H1 (cell line): ENCODE results near the gene PCSK4. TPM values are rescaled to one million over a fixed set of nuclear protein-coding genes. Genes with fewer than 3 reads are reported as not detected.

Experiments used
- CTCF ChIA-PET: fragments of 300-600 bp; sonication (Branson Sonifier 250); formaldehyde crosslinking; loops from one replicate; lab custom pipeline; 2021; ENCODE audit not compliant: partially characterized antibody; lab: Charles Lee
- POLR2A ChIA-PET: fragments of 300-600 bp; sonication (Branson Sonifier 250); formaldehyde crosslinking; loops from one replicate; lab custom pipeline; 2021; ENCODE audit warnings: inconsistent platforms; ENCODE audit not compliant: partially characterized antibody; lab: Charles Lee
- DNase-seq, 2 experiments: peaks; one replicate each; pipeline versions ENCODE4 v3.0.0 to v3.0.0-alpha.2; 2010 to 2022; ENCODE audit warnings: low spot score in 2 of 2, low read depth in 1 of 2, mixed read lengths in 1 of 2
- FAIRE-seq: peaks from 2 replicates; lab custom pipeline; 2011; peaks lifted over from hg19 to GRCh38; lab: Jason Lieb, UNC
- H2AFZ ChIP-seq: 2 replicates; pipeline ENCODE4 v1.8.1; 2012; ENCODE audit warnings: low read length, inconsistent platforms
- H2AK5ac ChIP-seq: 2 replicates; pipeline ENCODE4 v1.6.1; 2013; ENCODE audit warnings: low read depth, low read length
- H2BK120ac ChIP-seq: replicated peaks from 2 replicates; pipeline ENCODE3; 2013; ENCODE audit warnings: low read depth, low read length, inconsistent platforms
- H2BK12ac ChIP-seq: 2 replicates; pipeline ENCODE4 v1.6.1; 2013; ENCODE audit warnings: low read depth, low read length
- H2BK15ac ChIP-seq: 2 replicates; pipeline ENCODE4 v1.6.1; 2013; ENCODE audit warnings: low read length
- H2BK20ac ChIP-seq: 2 replicates; pipeline ENCODE4 v1.6.1; 2013; ENCODE audit warnings: low read length
- H2BK5ac ChIP-seq: 2 replicates; pipeline ENCODE4 v1.6.1; 2013; ENCODE audit warnings: low read depth, low read length
- H3K14ac ChIP-seq: 2 replicates; pipeline ENCODE4 v1.6.1; 2013; ENCODE audit warnings: inconsistent platforms; ENCODE audit not compliant: insufficient read length
- H3K18ac ChIP-seq: 2 replicates; pipeline ENCODE4 v1.6.1; 2013; ENCODE audit warnings: low read length; ENCODE audit errors: extremely low read depth
- H3K23ac ChIP-seq: 2 replicates; pipeline ENCODE4 v1.6.1; 2013; ENCODE audit warnings: inconsistent platforms; ENCODE audit not compliant: insufficient read length
- H3K23me2 ChIP-seq: 2 replicates; pipeline ENCODE4 v1.6.1; 2013; ENCODE audit warnings: low read depth, low read length
- H3K27ac ChIP-seq: 2 replicates; pipeline ENCODE4 v1.6.1; 2011; ENCODE audit warnings: low read depth, low read length, inconsistent platforms
- H3K27me3 ChIP-seq, 4 experiments: replicated peaks in 1 of 4; 1 replicate in 1 of 4; 2 replicates in 3 of 4; pipeline versions ENCODE4 v1.6.1 to v1.8.1; 2011 to 2013; ENCODE audit warnings: low read length in 3 of 4, mild to moderate bottlenecking in 3 of 4, inconsistent platforms in 2 of 4, mixed read lengths in 2 of 4, moderate library complexity in 1 of 4; ENCODE audit not compliant: control insufficient read depth in 3 of 4, insufficient read depth in 3 of 4; ENCODE audit errors: extremely low read depth in 1 of 4
- H3K36me3 ChIP-seq, 4 experiments: 2 replicates each; pipeline versions ENCODE4 v1.6.1 to v1.8.1; 2011 to 2013; ENCODE audit warnings: mild to moderate bottlenecking in 4 of 4, low read length in 3 of 4, moderate library complexity in 2 of 4, control low read depth in 1 of 4, inconsistent platforms in 1 of 4; ENCODE audit not compliant: insufficient read depth in 4 of 4, control insufficient read depth in 2 of 4
- H3K4ac ChIP-seq: replicated peaks from 2 replicates; pipeline ENCODE3; 2013; ENCODE audit warnings: low read length, low read depth, mixed read lengths, inconsistent platforms; ENCODE audit not compliant: insufficient read length
- H3K4me1 ChIP-seq, 4 experiments: replicated peaks in 1 of 4; 1 replicate in 1 of 4; 2 replicates in 3 of 4; pipeline versions ENCODE4 v1.6.1 to v1.8.1; 2011 to 2013; ENCODE audit warnings: low read length in 3 of 4, inconsistent platforms in 2 of 4, mixed read lengths in 1 of 4; ENCODE audit not compliant: insufficient read depth in 4 of 4, control insufficient read depth in 3 of 4
- H3K4me2 ChIP-seq, 2 experiments: 2 replicates each; pipeline versions ENCODE4 v1.6.1 to v1.8.1; 2011 to 2013; ENCODE audit warnings: low read depth in 2 of 2, low read length in 2 of 2, control low read depth in 1 of 2, inconsistent platforms in 1 of 2, mild to moderate bottlenecking in 1 of 2; ENCODE audit not compliant: insufficient read depth in 1 of 2
- H3K4me3 ChIP-seq, 4 experiments: fragments of 200-600, 300-600 bp in 1 of 4; sonication (generic), shearing (Covaris generic), sonication (Bioruptor Twin) in 1 of 4; 2 replicates each; pipeline versions ENCODE4 v1.5.1 to v1.8.1; 2011 to 2016; ENCODE audit warnings: low read length in 4 of 4, low read depth in 3 of 4, control low read depth in 2 of 4, inconsistent platforms in 2 of 4, mild to moderate bottlenecking in 2 of 4, mixed read lengths in 1 of 4, moderate library complexity in 1 of 4; ENCODE audit not compliant: insufficient read depth in 2 of 4; ENCODE audit errors: extremely low read depth in 1 of 4
- H3K56ac ChIP-seq: replicated peaks from 2 replicates; pipeline ENCODE3; 2013; ENCODE audit warnings: low read depth, mild to moderate bottlenecking, mixed read lengths, low read length, inconsistent platforms; ENCODE audit not compliant: insufficient read length
- H3K79me1 ChIP-seq: 2 replicates; pipeline ENCODE4 v1.6.1; 2013; ENCODE audit warnings: low read depth, low read length, control low read depth
- H3K79me2 ChIP-seq, 2 experiments: 2 replicates each; pipeline versions ENCODE4 v1.6.1 to v1.8.1; 2012 to 2013; ENCODE audit warnings: low read length in 2 of 2, mild to moderate bottlenecking in 2 of 2, inconsistent platforms in 1 of 2; ENCODE audit not compliant: insufficient read depth in 2 of 2, control insufficient read depth in 1 of 2
- H3K9ac ChIP-seq, 4 experiments: replicated peaks in 1 of 4; 1 replicate in 1 of 4; 2 replicates in 3 of 4; pipeline versions ENCODE4 v1.6.1 to v1.8.1; 2011 to 2013; ENCODE audit warnings: low read depth in 3 of 4, low read length in 3 of 4, control low read depth in 2 of 4, mild to moderate bottlenecking in 2 of 4, moderate library complexity in 2 of 4, inconsistent platforms in 1 of 4; ENCODE audit errors: extremely low read depth in 1 of 4
- H3K9me3 ChIP-seq, 2 experiments: 2 replicates each; pipeline versions ENCODE4 v1.6.1 to v1.8.1; 2012 to 2013; ENCODE audit warnings: mild to moderate bottlenecking in 2 of 2, moderate library complexity in 2 of 2, control low read depth in 1 of 2, inconsistent platforms in 1 of 2, low read depth in 1 of 2, low read length in 1 of 2, mixed read lengths in 1 of 2; ENCODE audit not compliant: insufficient read depth in 2 of 2
- H4K20me1 ChIP-seq, 2 experiments: replicated peaks in 1 of 2; 2 replicates each; pipeline versions ENCODE3 to v1.8.1; 2011 to 2013; ENCODE audit warnings: inconsistent platforms in 2 of 2, low read length in 2 of 2, mild to moderate bottlenecking in 1 of 2; ENCODE audit not compliant: insufficient read depth in 2 of 2, control insufficient read depth in 1 of 2
- H4K5ac ChIP-seq: 2 replicates; pipeline ENCODE4 v1.6.1; 2013; ENCODE audit warnings: low read length, low read depth, mixed read lengths, inconsistent platforms; ENCODE audit not compliant: insufficient read length
- H4K8ac ChIP-seq: 2 replicates; pipeline ENCODE4 v1.8.0; 2013; ENCODE audit warnings: mild to moderate bottlenecking, moderate library complexity, low read length, inconsistent platforms; ENCODE audit not compliant: insufficient read depth; ENCODE audit errors: extremely low read depth
- H4K91ac ChIP-seq: replicated peaks from 2 replicates; pipeline ENCODE3; 2013; ENCODE audit warnings: low read length, mixed read lengths, inconsistent platforms; ENCODE audit not compliant: insufficient read length
- EGR1 ChIP-seq: IDR thresholded peaks from 2 replicates; pipeline ENCODE4 v1.6.1; 2011; ENCODE audit warnings: low read depth, low read length, borderline replicate concordance
- TEAD4 ChIP-seq: IDR thresholded peaks from 2 replicates; pipeline ENCODE4 v1.6.1; 2012; ENCODE audit warnings: low read depth, low read length, inconsistent platforms, mixed read lengths
- WGBS, 2 experiments: shearing (Covaris generic) in 1 of 2; methylation state at CpG; one replicate each; pipeline versions ENCODE4 v1.1.6 to v1.1.7; 2013 to 2015; ENCODE audit warnings: low lambda C conversion rate in 2 of 2, mixed read lengths in 2 of 2, inconsistent platforms in 1 of 2, low coverage in 1 of 2, missing lambda C conversion rate in 1 of 2; ENCODE audit not compliant: insufficient replicate concordance in 2 of 2, insufficient coverage in 1 of 2, insufficient read length in 1 of 2; ENCODE audit errors: extremely low coverage in 1 of 2, missing lambda C conversion rate in 1 of 2; 5-methylcytosine and 5-hydroxymethylcytosine counted together
- polyA plus RNA-seq, 7 experiments: library from polyadenylated mRNA; depleted of rRNA in 3 of 7; stranded (reverse) in 5 of 7; unstranded in 2 of 7; fragments of >200 nt in 5 of 7; fragments of 200-250 nt in 2 of 7; gene quantifications; 1 replicate in 5 of 7; 2 replicates in 1 of 7; 4 replicates in 1 of 7; pipeline versions ENCODE4 v1.2.1 to v1.2.3, GENCODE V29; 2011 to 2013; ENCODE audit warnings: missing spikeins in 2 of 7, mixed read lengths in 2 of 7
- total RNA-seq: library from RNA; stranded (reverse); fragmentation: NEBNext Ultra II Directional; extraction: Animal tissue kit (Norgen Biotek cat#: 25700); gene quantifications from 2 replicates; pipeline ENCODE4 v1.2.1, GENCODE V29; 2021

Gene PCSK4
- total and polyA plus RNA-seq, 2 of the 8 experiments (the other 6 are each of a cell fraction or from before 2014, with no cell fraction given), result 9.8 to 10.7 TPM

DNA sequence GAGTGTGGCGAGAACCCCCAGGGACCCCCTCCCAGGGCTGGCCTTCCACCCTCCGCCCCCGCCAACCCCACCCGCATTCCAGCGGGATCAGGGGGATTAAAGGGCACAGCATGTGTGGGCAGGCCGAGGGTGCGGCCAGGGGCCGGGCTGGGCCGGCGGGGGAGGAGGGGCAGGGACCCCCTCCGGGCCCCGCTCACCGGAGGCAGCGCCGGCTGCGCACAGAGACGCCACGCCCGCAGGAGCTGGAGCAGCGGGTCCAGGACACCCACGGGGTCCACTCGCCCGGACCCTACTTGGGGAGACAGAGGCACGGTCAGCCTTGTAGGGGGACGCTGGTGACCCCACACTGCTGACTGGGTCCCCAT is 20.3 kb upstream of the PCSK4 start:
- Histone ChIP-seq H4K91ac (no peak overlapping the region), H3K4me2 (0 out of 4 replicates have a peak overlapping the region, but pooled peaks of 1 of the 2 experiments have one; percentile 9), H3K18ac (no peak overlapping the region), H3K79me1 (no peaks in the 10 kb centered on the region), H3K4ac (no peak overlapping the region), H3K9me3 (no peaks in the 10 kb centered on the region), H2BK20ac (no peak overlapping the region), H4K8ac (no peak overlapping the region), H3K36me3 (no peaks in the 10 kb centered on the region), H3K14ac (no peak overlapping the region), H4K5ac (no peak overlapping the region), H4K20me1 (peaks cover 0 to 6% of the 10 kb centered on the region in 2 experiments), H2BK15ac (peak overlapping the region; percentile 46; the same call in 1 of the 2 replicates), H2BK5ac (no peak overlapping the region), H2BK120ac (no peak overlapping the region), H3K27me3 (peaks cover 0 to 10% (median 5%) of the 10 kb centered on the region in 4 experiments; a peak in 6 of 7 replicates), H2AFZ (no peak overlapping the region), H2BK12ac (no peak overlapping the region), H3K4me3 (no peak overlapping the region), H3K23ac (no peak overlapping the region), H3K23me2 (peaks cover 6% of the 10 kb centered on the region; the same call in 1 of the 2 replicates), H2AK5ac (no peak overlapping the region), H3K27ac (no peak overlapping the region), H3K56ac (no peak overlapping the region), H3K4me1 (peaks cover 0 to 3% (median 0%) of the 10 kb centered on the region in 4 experiments; a peak in 3 of 7 replicates), H3K79me2 (no peaks in the 10 kb centered on the region), H3K9ac (no peak overlapping the region)
- POLR2A ChIA-PET, result no interaction called here
- TF ChIP-seq EGR1 (no peak), TEAD4 (peak; percentile 38; the same call in 1 of the 2 replicates)
- FAIRE-seq, result no peak
- DNase-seq, result no peak
- 76% methylated on average over 4 of the region's 25 CpGs; no CpG with 5 or more reads in 1 of the 2 experiments for WGBS, 2 experiments
- CTCF ChIA-PET, result no interaction called here
